HG03060 (cell line): ENCODE data around the gene TMEM255B.

Experiments
- ATAC-seq: cut with Tn5 transposase; IDR thresholded peaks from one replicate; pipeline ENCODE4 v1.9.1; 2021; ENCODE audit warnings: low read depth, moderate number of reproducible peaks; ENCODE audit not compliant: unreplicated experiment

Gene TMEM255B

DNA sequence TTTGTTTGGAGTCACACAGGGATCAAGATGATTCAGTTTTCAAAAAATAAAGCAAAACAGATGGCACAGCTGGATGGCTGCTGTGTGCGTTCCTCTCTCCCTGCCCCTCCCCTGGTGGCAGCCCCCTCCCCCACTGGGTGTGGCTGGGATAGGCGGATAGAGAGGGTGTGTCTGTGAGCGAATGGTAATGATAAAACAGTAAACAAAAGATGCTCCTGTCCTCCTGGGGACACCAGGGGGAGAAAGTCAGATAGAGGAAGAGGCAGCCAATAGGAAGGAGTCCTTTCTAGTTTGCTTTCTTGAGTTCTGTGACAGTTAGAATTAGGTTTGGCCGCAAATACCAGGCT is 6.5 kb downstream of the TMEM255B start:
- no peak for ATAC-seq

- no peak for ATAC-seq
Measured at GRCh38 chr13:113766035-113766800, 7.2 kb downstream of the TMEM255B start.

DNA sequence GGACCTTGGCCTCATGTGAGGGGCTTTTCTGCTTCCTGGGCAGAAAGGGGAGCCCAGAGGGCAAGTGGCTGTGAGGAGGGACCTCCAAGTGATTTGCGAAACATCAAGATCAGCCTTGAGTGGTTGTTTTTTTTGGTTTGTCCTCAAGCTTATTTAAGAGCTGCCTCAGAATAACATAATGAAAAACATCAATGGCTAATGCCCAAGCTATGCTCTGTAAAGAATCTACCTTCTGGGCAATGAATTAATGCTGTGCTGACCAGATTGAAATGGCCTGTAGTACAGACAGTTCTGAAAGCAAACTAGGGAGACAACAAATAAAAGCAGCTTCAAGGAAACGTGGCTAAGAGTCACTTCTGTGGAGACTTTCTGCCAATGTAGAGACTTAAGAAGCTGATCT is 8.3 kb downstream of the TMEM255B start:
- no peak for ATAC-seq

DNA sequence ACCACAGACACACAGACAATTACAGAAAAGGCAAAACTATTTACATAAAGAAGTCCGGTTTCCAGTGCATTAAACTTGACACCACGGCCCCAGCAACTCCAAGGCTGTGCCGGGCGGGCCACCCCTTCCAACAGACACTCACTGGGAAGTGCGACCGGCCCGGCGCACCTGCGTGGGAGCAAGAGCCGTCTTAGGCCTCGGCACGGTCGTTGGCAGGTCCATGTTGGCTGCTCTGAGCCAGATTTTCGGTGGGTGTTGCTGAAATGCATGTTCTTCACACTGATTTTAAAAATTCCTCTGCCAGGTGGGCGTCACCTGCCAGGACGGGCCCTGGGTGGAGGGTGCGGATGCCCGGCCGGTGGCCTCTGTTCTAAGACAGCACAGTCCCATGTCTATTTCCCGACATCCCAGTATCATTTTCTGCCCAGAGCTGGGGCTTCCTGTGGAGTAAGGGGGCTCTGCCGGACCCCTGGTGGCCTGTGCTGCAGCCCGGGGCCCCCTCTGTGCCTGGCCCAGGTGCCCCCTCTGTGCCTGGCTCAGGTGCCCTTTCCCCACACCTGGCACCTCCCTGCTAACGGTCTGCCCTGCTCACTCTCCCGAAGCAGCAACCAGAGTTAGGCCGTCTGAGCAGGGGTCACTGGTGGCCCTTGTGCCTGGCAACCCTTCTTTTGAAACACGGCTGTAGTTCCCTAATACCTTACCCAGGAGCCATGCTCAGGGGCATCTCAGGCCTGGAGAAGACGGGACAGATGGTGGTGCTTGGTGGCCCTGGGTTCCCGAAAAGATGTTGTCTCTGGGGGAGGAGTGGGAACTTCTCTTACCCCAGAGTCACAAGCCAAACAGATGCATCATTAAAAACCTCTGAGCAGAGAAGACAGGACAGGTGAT is 9.2 kb downstream of the TMEM255B start:
- ATAC-seq: no peak

DNA sequence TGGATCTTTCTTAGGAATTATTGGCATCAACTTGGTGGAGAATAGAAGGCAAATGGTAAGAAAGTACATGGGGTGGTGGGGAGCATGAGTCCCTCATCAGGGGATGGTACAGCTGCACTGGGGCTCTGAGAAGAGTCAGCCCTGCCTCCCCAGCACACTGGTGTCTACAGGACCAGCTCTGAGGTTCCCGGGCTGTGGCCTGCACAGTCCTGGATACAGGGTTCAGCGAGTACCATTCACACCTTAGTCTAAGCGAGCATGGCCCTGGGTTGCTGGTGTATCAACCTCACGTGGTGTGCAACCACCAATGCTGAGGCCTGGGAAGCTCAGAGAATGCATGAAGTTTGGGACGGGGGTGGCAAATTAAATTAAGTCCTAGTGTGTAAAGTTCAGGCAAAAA is 10.1 kb downstream of the TMEM255B start:
- no peak for ATAC-seq

- ATAC-seq: no peak
Measured at GRCh38 chr13:113769881-113770280, 10.9 kb downstream of the TMEM255B start.

- ATAC-seq: no peak
Measured at GRCh38 chr13:113770441-113770840, 11.4 kb downstream of the TMEM255B start.

DNA sequence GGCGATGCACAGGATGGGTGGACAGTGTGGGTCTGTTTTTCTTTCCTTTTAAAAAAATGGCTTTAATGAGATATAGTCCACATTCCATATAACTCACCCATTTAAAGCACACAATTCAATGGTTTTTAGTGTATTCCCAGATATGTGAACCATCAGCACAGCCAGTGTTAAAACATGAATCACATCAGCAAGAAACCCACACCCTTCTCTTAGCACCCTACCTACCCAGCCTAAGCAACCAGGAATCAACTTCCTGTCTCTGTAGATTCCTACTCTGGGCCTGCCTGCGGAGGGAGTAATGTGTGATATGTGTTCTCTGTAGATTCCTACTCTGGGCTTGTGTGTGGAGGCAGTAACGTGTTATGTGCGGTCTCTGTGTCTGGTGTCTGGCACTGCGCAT is 11.9 kb downstream of the TMEM255B start:
- ATAC-seq: no peak

GRCh38 chr13:113771709-113772331 is 12.8 kb downstream of the TMEM255B start:
- no peak for ATAC-seq

GRCh38 chr13:113774177-113775107 is 15.4 kb downstream of the TMEM255B start:
- no peak for ATAC-seq

DNA sequence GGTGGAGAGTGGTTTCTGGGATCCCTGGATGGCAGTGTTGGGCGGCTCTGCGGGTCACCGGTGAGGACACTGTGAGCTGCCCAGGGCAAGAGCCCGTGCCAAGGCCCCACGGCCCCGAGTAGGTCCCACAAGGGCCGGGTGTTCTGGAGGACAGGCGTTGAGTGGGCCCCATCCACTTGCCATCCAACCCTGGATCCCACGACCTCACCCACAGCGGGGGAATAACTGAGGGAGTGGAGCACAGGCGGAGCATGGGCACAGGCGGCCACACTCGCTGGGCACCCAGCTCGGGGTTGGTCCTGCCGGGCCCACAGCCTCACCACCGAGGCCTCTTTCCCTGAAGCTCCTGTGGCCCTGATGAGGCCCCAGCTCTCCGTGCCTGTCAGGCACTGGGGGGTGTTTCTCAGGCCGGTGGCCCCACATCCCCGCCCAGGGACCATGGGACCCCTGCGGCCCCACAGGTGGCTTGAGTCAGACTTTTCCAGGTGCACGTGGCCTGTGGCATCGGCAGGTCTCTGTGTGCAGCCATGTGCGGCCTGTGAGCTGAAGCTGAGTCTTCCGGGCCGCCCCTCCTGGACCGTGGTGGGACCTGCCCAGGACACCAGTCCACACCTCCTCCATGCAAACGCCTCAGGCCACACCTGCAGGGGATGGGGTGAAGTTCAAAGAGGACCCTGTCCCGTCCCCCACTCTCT is 16.6 kb downstream of the TMEM255B start:
- ATAC-seq: no peak

DNA sequence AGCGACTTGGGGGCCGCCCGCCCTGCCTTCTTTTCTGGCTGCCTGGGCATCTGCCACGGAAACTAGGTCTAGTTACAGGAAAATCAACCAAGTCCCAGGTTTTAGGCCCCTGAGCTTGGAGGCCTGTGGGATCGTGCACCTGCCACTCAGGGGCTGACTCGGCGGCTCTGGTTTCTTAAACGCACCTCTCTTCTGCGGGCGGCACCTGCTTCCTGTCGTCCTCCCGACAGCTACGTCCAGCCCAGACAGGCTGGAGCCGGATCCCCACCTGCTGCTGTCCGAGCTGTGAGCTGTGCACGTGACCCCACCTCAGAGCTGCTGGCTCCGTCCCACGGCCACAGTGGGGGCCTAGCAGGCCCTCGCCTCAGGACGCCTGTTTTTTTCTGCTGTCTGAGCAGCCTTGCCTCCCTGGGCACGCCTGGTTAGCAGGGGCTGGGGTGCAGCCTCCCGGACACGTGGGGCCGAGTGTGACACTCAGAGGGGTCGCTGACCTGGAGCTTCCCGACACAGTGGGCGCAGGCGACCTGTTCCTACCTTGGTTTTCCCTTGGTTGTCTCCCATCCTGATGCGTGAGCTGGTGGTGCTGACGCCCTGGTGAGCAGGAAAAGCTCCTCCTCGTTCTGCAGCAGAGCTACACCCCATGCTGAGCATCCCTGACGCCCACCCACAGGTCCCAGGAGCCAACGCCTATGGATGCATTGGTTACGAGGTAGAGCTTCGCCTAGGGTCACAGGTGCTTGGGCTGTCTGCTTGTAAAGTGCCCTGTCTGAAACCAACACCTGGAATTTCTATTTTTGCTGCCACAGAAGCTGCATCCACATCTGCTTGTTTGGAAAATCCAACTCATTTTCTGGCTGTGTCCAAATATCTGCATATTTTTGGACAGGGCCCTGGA is 17.5 kb downstream of the TMEM255B start:
- ATAC-seq: no peak

- ATAC-seq: no peak
Measured at GRCh38 chr13:113777311-113778260, 18.6 kb downstream of the TMEM255B start.

- ATAC-seq: no peak
Measured at GRCh38 chr13:113781571-113781970, 22.5 kb downstream of the TMEM255B start.

DNA sequence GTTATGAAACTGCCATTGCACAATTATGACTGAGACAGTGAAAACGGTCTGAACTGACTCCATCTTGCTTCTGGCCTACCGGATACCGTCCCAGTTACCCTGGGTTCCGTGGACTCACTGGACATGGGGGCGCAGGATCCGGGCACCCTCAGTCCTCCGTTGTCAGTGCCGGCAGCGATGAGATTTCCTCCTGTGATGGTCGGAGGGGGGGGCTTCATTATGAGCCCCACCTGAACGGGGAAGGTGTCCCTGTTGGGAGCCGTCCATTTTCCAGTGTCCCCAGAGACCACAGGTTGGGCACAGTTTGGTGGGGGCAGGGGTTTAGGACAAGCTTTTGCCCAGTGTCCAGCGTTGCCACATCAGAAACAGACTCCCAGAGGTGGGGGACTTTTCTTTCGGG is 23.4 kb downstream of the TMEM255B start:
- no peak for ATAC-seq

DNA sequence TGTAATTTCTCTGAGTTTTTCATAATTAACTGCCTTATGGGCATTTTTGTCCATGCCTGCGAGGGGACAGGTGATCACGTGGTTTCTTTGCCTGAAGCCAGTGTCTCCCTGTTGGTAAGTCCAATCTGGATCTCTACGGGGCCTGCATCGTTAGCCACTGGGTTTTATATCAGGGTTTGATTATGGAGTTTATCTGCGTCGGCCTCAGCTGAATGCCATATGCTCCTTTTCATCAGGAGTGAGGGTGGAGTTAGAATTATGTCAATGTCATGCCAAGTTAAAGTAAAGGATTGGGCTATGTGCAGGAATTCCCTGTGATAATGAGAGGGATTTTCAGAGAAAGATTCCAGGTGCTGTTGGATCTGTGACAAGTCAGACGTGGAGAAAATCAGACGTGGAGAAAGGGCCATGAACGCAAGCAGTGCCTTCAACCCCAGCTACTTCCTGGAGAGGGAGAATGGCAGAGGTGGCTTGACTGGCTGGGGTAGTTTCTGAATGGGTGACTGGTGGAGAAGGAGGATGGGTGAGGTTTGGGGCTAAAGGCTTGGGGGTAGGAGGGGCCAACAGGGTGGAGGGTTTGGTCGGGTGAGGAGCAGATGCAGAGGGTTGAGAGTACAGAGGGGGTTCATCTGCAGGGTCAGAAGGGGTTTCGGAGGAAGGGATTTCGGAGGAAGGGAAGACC is 24.3 kb downstream of the TMEM255B start:
- no peak for ATAC-seq

DNA sequence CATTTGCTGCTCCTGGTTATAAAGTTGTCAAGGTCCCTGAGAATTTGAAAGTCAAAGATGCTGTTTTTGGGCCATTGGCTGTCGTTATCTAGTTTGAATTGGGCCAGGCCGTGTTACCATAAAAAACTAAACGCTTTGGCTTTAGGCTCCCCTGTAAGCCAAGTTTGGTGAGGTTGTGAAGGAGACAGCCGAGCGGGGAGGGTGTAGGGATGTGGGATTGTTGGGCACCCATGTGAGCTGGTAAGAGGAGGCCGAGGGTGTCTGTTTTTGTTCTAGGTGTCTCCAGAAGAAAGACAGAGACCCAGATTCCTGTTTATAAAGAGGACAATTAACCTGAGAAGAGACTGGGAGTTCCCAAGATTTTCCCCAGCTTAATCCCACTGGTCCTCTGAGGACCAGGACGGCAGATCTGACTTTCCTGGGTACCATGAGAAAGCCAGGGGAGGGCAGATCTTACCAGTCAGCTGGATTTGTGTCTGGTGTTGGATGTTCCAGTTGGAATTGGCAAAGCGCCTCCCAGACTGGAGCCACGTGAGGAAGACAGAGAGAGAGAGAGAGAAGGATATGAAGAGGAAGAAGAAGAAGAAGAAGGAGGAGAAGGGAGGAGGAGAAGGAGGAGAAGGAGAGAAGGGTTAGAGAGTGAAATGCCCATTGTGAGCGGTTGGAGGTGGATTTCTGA is 25.1 kb downstream of the TMEM255B start:
- no peak for ATAC-seq
